HG02840 (cell line): ENCODE data around the gene LPGAT1.

Experiments
- ATAC-seq: cut with Tn5 transposase; IDR thresholded peaks from one replicate; pipeline ENCODE4 v1.9.1; 2021; ENCODE audit warnings: mild to moderate bottlenecking, moderate library complexity, moderate number of reproducible peaks; ENCODE audit not compliant: unreplicated experiment, low FRiP score

LPGAT1 gene

DNA sequence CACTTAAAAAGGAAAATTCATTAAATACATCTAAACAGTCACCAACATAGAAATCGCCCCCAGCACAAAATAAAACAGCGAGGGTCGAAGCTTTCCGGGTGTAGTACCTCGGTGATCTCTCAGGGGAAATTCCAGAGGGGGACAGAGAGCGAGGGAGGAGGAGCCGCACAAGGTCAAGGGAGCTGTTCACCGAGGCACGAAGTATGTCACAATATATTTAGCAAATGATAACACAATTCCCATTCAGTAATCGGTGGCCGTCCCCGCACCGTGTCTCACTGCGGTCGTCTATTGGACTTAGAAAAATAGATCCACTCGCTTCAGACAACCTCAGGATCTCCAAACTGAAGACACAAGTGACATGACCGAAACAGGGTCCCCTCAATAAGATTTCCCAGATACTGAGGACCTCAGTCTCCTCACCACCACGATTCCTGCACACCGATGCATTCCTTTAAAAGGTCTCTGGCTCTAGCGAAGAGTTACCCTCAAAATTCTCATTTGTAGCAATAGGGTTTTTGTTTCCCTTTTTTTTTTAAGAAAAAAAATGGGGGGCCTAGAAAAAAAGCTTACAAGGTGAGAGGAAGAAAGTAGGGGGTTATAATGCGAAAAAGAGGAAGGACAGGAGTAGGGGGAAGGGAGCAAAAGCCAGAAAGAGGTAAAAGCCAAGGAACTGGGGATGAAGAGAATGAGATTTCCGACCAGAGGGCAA is 1.1 kb downstream of the LPGAT1 start:
- no peak for ATAC-seq

GRCh38 chr1:211828584-211829342 is 1.8 kb downstream of the LPGAT1 start:
- no peak for ATAC-seq

DNA sequence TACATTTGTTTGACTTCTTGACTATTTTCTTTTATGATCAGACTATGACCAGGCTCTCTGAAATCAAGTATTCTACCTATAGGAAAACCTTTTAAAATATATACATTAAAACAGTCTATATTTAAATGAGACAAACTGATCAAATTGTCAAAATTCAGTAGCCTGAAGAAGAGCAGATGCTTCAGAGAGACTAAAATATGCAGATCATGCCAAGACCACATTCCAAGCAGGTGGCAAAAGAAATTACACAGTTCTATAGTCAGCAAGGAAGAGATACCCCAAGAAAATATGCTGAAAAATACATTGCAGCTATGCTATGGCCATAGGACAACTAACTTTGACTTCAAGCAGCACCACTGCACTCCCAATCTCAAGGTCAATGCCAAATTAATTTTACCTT is 3.5 kb downstream of the LPGAT1 start:
- no peak for ATAC-seq

- no peak for ATAC-seq
Measured at GRCh38 chr1:211825980-211826379, 4.6 kb downstream of the LPGAT1 start.

DNA sequence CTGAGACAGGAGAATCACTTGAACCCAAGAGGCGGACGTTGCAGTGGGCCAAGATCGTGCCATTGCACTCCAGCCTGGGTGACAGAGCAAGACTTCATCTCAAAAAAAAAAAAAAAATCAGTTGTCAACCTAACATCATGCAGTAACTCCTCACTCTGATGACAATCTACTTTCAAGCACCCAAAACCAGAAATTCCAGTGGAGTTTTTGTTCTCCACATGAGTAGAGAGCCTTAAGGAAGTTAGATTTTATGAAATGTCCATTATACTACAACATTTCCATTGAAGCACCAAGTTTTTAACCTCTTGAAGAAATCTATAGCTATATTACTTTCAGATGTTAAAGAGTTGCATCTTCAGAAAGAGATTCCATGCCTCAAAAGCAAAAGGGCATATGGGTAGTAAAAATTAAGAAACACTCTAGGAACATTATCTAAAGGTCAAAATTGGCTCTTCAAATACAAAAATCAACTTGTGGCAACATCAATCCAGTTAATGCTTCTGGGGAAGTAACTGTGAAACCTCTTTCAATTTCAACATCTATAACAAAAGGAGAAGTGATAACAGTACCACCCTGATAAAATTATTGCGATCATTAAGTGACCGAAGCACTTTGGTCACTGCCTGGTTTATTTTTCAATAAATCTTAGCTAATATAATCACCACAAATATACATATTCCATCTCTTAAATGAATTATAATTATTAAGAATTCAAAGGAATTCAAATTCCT is 7.7 kb downstream of the LPGAT1 start:
- ATAC-seq: no peak

GRCh38 chr1:211816586-211816985 is 14.0 kb downstream of the LPGAT1 start:
- no peak for ATAC-seq

DNA sequence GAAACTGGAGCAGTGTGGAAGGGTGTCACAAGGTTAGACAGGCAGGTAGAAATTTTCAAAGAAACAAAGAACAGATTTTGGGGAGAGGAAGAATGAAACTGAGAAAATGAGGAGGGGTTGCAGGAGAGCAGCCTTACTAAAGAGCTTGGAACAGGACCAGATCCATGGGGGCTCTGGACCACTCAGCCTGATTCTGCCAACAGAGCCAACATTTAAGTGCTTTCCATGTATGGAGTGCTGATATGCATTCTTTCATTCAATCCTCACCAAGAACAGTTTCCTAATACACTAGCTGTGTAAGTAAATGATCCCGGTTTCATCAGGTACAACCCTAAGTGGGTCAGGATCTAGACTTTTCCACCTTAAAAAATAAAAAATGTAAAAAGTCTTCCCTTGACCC is 16.2 kb downstream of the LPGAT1 start:
- ATAC-seq: no peak

- ATAC-seq: no peak
Measured at GRCh38 chr1:211813590-211813989, 17.0 kb downstream of the LPGAT1 start.

DNA sequence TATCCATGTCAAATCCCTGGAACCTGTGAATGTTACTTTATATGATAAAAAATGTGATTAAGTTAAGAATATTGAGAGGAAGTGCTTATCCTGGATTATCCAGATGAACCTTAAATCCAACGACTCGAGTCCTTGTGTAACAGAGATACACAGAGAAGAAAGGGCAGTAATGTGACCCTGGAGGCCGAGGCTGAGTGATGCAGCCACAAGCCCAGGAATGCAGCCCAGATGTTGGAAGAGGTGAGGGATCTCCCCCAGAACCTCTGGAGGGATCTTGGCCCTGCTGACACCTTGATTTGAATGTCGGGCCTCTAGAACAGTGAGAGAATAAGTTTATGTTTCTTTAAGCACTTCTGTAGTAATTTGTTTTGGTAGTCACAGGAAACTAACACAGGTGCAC is 18.0 kb downstream of the LPGAT1 start:
- ATAC-seq: no peak

- no peak for ATAC-seq
Measured at GRCh38 chr1:211811848-211812247, 18.7 kb downstream of the LPGAT1 start.

DNA sequence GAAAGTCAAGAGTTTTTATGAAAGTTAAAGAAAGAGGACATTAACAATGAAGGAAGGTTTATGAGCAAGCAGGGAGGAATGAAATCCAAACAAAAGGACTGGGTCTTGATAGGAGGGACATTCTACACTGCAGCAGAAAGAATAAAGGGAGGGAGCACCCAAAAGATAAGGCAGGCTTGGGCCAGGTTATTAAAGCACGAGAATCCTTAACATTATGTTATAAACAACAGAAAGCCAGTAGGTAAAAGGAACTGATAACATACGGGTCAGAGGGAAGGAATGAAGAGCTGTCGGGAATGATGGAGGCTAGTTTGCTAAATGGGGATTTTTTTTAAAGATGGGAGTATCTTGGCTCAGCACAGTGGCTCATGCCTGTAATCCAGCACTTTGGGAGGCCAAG is 19.4 kb downstream of the LPGAT1 start:
- ATAC-seq: no peak

DNA sequence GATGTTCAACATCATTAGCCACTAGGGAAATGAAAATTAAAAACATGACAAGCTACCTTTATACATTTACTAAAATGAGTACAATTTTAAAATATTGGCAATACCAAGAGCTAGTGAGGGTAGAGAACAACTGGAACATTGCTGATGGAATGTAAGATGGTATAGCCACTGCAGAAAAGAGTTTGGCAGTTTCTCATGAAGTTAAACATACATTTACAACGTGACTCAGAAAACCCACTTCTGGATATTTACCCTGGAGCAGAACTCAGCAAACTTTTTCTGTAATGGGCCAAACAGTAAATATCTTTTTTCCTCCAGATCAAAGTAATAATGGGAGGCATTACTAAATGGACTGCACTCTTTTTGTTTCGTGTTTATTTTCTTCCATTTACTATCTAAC is 22.1 kb downstream of the LPGAT1 start:
- no peak for ATAC-seq

GRCh38 chr1:211804915-211805314 is 25.6 kb downstream of the LPGAT1 start:
- ATAC-seq: no peak

DNA sequence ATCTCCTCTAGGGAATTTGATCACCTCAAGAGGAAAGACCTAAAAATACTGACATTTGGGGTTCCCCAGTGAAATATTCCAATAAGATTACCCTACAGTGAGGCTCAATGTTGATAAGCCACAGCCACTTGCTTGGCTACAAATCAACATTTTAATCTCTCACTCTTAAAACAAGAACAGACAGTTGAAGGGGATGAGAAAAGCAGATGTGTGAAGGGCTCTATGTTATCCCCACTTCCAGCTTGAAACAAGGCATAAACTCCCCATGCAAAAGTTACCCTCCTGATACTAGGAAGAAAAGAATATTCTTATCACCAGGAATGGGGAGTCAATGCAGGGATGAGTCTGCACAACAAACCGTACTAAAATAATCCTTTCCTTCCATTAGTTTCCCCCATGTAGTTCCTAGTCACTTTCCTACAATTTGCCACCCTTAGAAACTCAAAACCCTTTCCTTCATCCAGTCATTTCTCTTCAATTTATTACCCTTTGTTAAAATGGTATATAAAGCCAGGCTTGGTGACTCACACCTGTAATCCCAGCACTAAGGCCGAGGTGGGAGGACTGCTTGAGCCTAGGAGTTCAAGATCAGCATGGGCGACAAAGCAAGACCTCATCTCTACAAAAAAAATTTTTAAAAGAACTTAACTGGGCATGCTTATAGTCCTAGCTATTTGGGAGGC is 29.5 kb downstream of the LPGAT1 start:
- ATAC-seq: no peak

- no peak for ATAC-seq
Measured at GRCh38 chr1:211797994-211798393, 32.6 kb downstream of the LPGAT1 start.

DNA sequence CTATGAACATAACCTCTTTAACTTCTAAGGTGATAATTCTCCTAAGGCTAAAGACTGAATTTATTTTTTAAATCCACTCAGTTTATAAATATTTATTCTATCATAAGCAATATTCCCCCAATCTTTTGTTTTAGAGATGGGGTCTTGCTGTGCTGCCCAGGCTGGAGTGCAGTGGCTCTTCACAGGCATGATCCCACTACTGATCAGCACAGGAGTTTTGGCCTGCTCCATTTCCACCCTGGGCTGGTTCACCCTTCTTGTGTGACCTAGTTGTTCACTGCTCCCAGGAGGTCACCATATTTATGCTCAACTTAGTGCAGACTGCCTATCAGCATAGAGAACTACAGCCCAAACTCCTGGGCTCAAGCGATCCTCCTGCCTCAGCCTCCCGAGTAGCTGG is 38.6 kb downstream of the LPGAT1 start:
- no peak for ATAC-seq

- ATAC-seq: no peak
Measured at GRCh38 chr1:211789641-211790464, 40.7 kb downstream of the LPGAT1 start.

DNA sequence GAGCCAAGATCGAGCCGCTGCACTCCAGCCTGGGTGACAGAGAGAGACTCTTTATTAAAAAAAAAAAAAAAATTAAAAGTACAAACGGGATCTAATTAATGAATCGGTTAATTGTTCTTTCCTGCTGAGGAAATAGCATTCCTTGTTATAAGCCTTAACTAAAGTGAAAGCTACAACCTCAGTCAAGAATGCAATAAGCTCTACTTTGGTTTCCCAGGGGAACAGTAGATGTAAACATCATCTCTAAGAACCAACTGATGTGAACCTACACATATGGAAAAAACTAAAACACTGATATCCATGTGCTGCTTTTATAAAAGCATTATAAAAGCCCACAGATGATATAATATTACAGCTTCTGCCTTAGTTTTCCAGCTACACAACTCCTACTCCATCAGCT is 41.9 kb downstream of the LPGAT1 start:
- no peak for ATAC-seq

GRCh38 chr1:211783897-211784296 is 46.7 kb downstream of the LPGAT1 start:
- no peak for ATAC-seq

DNA sequence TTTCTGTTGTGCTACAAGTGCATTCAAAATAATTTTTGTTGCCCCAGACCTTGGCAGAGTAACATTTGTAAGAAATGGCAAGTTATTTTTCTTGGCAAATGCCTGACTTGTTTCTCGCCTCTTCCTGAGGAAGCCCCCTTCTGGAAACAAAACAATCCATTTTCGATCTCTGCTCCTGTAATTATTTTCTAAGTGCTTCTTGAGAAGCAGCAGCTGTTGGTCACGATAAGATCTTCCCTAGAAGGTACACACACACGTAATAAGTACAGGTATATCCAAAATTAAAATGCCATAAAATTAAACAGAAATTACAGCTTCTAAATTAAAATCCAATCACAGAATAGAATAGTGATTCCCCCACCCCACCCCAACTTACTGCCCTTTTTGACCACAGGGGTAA is 47.3 kb downstream of the LPGAT1 start:
- no peak for ATAC-seq
